ENCODE results near the gene TMPRSS9.
A peak's percentile ranks its signal among the peaks of the same experiment; 100 is the strongest.

TMPRSS9 gene

GRCh38 chr19:2424686-2425621 is 64.9 kb downstream of the TMPRSS9 start:
- DNase-seq: peak; percentile 7

- no peak for DNase-seq
Measured at GRCh38 chr19:2425622-2426581, 65.8 kb downstream of the TMPRSS9 start.

GRCh38 chr19:2426611-2427428 is 66.8 kb downstream of the TMPRSS9 start:
- DNase-seq: peak; percentile 33

GRCh38 chr19:2427429-2428320 is 67.6 kb downstream of the TMPRSS9 start, which contains the start of gene TIMM13:
Gene TIMM13 (minus strand): TSS chr19:2427586. CDS start chr19:2427533, 53 bp downstream.
- DNase-seq: peak; percentile 92

GRCh38 chr19:2428321-2428690 is 68.2 kb downstream of the TMPRSS9 start:
- no peak for DNase-seq

GRCh38 chr19:2428756-2429711 is 69.0 kb downstream of the TMPRSS9 start:
- no peak for DNase-seq

- no peak for DNase-seq
Measured at GRCh38 chr19:2429917-2430535, 70.0 kb downstream of the TMPRSS9 start.

- no peak for DNase-seq
Measured at GRCh38 chr19:2431318-2432055, 71.4 kb downstream of the TMPRSS9 start.

- DNase-seq: no peak
Measured at GRCh38 chr19:2432131-2432848, 72.2 kb downstream of the TMPRSS9 start.

- no peak for DNase-seq
Measured at GRCh38 chr19:2433854-2434253, 73.8 kb downstream of the TMPRSS9 start.

GRCh38 chr19:2434267-2434666 is 74.2 kb downstream of the TMPRSS9 start:
- no peak for DNase-seq

- DNase-seq: no peak
Measured at GRCh38 chr19:2434721-2435265, 74.7 kb downstream of the TMPRSS9 start.

GRCh38 chr19:2436384-2436783 is 76.3 kb downstream of the TMPRSS9 start:
- no peak for DNase-seq

GRCh38 chr19:2436926-2437325 is 76.9 kb downstream of the TMPRSS9 start:
- DNase-seq: no peak

GRCh38 chr19:2438178-2438577 is 78.1 kb downstream of the TMPRSS9 start:
- no peak for DNase-seq

- DNase-seq: no peak
Measured at GRCh38 chr19:2440515-2440914, 80.5 kb downstream of the TMPRSS9 start.

- DNase-seq: no peak
Measured at GRCh38 chr19:2441096-2441752, 81.2 kb downstream of the TMPRSS9 start.

Data from stimulated activated naive CD4-positive, alpha-beta T cell treated with Interleukin-2 at 50 U/mL for 16 hours (primary cell).